NCI-H524 (cell line): Measurements from ENCODE around the gene PRR33.

Experiments used
- DNase-seq, 2 experiments: peaks; one replicate each; lab custom pipeline; 2025; lab: John Stamatoyannopoulos, UW

The PRR33 gene

DNA sequence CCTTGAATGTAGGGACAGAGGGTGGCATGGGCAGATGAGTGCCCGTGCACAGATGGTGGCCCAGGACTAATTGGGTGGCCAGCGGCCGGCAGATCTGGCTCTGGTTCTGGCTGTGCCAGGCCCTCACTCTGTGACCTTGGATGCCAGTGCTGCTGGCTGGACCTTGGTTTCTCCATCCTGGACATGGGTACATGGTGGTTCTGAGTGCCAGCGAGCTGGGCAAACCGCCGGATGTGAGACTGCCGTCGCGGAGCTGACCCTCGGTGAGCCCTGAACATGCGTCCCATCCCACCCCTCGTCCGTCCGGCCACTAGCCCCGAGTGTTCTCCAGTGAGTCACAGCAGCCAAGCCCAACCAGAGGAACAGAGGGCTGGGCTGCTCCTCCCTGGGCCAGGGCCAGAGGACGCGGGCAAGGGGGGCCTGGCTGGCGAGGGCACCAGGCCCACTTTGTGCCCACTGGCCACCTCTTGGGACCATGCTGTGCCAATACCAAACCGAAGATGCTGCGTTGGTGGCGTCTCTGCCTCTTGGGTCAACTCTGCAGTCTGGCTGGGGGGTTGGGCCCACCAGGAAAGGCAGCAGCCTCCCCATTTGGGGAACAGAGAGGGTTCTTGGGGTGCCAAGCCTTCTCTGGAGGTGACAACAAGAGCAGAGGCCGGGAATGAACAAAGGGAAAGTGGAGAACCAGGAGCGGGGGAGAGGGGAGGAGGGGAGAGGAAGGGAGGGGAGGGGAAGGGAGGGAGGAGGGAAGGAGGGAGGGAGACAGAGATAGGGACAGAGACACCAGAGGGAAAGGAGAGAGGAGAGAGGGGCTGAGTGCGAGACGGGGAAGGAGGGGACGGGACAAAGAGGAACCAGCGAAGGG lies 28.1 kb downstream of the PRR33 start:
- no peak for DNase-seq

DNA sequence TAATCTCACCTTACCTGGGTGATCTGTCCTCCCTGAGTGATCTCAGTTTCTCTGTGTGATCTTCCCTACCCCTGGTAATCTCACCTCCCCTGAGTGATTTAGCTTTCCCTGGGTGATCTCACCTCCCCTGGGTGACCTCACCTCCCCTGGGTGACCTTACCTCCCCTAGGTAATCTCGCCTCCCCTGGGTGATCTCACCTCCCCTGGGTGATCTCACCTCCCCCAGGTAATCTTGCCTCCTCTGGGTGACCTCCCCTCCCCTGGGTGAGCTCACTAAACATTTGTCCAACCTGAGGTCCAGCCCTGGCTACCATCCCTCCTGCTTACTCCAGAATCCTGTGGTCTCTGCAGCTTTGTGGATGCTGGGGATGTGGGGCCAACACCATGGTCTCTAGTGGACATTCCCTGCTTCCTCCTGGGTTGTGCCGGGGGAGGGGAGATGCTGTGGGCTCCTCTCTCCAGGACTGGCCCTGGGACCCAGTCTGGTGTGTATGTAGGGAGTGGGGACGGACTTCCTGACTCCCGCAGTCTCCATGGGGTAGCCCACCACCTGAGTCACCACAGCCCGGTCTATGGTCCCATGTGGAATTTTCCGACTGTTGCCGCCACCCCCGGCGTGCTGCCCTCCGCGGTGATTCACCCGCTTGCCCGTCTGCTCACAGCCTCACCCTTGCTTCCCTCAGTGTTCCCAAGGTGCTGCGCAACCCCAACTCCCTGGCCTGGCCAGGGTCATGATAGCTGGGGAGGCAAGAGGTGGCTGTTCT lies 28.9 kb downstream of the PRR33 start:
- DNase-seq = no peak

DNA sequence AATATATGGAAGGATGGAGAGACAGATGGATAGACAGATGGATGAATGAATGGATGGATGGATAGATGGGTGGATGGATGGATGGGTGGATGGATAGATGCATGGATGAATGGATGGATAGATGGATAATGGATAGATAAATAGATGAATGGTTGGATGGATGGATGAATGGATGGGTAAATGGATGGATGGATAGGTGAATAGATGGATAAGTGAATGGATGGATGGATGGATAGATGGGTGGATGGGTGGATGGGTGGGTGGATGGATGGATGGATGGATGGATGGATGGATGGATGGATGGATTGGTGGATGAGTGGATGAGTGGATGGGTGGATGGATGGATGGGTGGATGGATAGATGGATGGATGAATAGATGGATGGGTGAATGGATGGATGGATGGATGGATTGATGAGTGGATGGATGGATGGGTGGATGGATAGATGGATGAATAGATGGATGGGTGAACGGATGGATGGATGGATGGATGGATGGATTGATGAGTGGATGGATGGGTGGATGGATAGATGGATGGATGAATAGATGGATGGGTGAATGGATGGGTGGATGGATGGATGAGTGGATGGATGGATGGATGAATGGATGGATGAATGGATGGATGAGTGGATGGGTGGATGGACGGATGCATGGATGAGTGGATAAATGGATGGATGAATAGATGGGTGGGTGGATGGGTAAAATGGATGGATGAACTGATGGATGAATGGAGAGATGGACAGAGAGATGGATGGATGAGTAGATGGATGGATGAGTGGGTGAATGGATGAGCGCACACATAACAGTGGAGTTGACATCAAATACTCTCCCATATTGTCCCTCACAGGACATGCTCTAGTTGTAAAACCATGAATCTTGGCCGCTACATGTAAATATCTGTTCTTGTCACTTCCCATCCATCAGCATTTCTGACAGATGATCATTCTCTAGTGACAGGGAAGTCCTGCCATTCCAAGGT lies 30.0 kb downstream of the PRR33 start:
- DNase-seq = no peak

DNA sequence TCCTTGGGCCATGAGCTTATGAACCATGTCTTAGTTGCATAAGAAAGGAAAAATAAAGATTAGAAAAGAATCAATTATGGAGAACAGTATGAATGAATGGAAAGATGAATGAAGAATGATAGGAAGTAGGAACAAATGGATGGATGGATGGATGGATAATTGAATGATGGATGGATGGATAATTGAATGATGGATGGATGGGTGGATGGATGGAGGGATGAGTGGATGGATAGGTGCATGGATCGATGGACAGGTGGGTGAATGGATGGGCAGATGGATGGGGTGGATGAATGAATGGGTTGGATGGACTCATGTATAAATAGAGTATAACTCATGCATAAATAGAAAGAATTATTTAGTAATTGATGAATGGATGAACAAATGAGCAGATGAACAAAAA lies 31.6 kb downstream of the PRR33 start:
- DNase-seq = no peak

DNA sequence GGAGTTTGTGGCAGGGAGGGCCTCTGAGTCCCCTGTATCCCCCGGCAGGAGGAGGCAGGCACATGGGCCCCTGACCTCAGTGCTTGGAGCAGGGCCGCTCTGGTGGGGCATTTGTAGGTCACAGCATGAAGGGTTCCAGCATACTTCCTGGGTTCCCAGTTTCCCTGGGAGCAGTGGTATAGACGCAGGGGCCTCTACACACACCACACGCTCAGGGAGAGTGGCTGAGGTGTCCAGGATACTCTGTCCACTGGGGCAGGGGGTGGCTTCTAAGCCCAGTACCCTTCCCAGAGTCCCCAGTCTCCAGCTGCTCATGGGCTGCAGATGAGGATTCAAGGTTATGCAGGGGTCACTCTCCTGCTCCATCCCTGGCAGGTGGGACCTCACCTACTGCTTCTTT lies 32.7 kb downstream of the PRR33 start:
- DNase-seq = no peak

DNA sequence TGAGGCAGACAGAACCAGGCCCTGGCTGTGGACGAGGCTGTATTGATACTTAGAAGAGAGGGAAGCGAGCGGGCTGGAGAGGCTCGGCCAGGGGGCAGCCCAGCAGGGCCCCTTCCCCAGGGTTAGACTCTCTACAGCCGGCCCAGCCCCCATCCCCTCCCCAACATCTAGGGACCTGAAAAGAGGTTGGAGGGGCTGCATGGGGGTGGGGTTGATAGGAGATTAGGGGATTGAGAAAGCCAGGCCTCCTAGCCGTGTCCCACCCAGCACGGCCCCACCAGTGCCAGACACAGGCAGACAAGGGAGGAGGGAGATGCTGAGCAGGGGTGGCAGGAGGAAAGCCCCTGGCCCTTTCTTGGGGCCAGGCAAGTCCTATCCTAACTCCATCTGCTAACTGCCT lies 33.1 kb downstream of the PRR33 start:
- DNase-seq = no peak

DNA sequence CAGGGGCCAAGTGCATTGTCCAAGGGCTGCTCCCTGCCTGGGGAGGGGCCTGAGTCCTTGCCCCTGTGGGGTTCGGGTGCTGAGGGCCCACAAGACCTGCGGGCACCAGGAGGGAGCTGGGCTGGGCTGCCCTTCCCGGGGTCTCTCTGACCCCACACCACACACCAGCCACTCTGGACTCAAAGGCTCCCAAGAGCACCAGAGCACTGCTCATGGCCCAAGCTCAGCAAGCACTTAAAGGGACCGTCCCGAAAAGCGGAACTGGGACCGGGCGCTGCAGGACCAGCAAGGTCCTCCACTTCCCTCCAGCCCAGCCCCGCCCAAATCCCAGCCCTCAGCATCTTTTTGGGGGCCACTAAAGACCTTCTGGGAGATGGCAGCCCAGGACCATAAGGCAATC lies 33.5 kb downstream of the PRR33 start:
- DNase-seq = no peak

DNA sequence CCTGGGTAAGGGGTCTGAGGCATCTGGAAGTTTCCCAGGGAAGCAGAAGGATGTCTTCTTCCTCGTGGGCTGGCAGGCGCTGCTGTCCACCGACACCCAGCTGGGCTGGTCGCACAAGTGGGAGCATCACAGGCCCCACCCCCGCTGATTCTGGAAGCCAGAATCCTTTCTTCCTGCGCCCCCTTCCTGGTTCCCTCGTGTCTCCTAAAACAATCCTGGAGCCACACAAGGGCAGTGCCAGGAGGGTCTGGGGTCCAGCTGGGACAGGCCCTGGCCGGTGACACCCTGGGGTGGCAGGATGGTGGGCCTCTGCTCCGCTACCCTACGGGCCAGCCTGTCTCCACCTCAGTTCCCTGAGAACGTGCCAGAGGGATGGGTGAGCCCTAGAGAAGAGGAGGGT lies 34.6 kb downstream of the PRR33 start:
- no peak for DNase-seq

DNA sequence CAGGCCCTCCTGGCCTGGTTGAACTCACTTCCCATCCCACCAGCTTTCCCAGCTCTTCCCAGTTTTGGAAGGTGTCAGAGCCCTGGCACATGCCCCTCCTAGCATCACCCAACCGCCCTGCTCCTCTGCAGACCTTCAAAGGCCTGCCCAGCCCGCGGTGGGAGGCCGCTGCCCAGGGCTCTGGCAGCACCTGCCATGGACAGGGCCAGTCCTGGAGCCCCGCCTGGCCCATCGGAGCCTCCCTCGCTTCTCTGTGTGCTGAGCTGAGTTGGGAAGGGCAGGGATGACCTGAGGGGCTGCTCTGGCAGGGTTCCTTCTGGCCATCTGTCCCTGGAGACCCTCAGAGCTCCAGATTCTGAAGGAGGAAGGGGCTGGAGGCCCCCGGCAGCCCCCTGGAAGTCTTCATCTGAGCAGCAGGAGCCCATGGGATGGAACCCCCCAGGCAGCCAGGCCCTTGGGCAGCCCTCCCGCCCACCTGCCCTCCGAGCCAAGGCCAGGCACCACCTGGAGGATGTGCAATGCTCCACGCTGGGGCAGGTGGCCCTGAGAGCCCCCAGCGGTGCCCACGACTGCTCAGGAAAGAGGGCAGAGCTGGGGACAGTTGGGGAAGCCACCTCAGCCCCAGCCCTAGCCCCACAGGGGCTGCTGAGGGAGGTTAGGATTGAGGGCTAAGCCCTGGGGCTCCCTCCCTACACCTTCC lies 35.2 kb downstream of the PRR33 start:
- DNase-seq = no peak

DNA sequence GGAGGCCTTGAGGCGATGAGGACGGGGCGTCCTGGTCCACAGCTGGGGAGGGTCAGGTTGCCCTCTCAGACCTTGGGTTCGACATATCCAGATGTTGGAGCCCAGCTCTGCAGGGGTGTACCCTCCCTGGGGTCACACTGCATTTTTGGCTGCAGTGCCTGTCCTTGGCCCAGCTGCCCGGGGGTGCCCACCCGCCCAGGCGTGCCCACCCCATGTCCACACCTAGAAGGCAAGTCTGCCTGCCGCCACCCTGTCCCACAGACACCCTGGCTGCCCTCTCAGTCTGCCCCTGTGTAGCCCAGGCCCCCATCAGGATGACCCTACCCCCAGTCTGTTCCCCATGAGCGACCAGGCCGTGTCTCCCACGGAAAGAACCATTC lies 35.8 kb downstream of the PRR33 start:
- no peak for DNase-seq

DNA sequence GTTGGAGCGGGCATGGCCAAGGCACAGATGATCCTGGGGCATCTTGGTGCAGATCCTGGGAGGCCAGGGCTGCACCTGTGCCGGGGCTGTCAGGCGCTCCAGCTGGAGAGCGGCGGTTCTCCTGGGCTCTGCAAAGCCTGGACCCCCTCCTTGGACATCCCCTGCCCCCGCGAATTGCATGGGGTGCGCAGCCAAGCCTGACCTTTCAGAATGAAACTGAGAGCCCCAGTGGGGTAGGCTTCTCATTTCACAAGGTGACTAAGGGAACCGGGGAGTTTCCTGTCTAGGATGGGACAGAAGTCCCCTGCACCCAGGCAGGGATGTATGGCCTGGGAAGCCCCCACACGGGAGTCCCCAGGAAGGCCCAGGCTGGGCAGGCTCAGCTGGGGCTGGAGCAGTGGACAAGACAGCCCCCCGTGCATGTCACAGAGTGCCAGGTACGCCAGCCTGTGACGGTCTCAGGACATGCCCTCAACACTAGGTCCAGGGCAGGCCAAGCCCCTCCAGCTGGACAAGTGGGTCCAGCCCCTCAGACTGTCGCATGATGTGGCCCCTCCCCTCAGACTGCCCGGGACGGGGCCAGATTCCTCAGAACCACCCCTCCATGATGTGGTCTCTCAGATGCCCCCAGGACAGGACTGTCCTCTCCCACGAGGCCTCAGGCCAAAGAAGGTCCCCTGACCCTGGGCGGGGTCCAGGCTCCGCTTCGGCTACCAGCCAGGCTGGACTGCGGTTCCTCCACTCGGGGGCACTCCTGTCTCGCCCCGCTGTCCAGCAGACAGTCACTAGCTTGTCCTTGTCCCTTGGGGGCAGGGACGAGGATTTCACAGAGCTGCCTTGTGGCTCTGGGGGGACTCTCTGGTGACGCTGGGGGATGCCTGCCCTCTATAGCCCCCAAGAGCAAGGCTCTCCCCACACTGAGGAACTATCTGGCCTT lies 36.5 kb downstream of the PRR33 start:
- no peak for DNase-seq

DNA sequence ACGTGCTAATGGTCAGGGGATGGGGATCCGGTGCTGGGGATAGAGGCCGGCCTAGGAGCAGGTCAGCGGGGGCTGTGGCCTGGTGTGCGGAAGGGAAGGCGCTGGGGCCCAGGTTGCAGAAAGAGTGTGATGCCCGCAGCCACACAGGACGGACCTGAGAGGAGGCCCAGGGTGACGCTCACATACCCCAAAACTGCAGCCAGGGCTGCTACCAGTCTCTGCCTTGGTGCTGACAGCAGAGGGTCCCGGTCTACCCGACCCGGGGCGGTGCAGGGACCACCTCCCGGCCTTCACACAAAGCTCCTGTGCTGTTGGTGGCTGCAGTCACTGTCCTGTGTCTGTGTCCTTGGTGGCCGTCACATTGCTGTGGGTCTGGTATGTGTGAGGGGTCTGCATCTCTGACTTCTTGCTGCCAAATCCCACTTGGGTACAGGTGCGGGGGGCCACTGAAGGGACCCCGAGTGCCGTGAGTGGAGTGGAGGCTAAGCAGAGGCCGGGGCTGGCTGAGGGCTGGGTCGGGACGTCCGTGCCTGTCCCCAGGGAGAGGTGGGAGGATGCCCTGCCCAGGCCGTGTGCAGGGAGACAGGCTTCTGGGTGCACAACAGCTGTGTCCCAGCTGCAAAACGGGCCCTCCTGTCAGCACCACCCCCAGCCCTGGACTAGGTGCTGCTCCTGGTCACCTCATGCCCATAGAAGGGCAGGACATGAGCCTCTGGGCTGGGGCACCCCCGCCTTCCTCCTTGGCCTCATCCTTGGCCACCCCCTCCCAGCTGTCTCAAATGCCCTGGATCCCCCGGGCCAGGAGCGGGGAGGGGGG lies 37.4 kb downstream of the PRR33 start:
- DNase-seq = peak in 1 of 2 experiments; percentile 4

DNA sequence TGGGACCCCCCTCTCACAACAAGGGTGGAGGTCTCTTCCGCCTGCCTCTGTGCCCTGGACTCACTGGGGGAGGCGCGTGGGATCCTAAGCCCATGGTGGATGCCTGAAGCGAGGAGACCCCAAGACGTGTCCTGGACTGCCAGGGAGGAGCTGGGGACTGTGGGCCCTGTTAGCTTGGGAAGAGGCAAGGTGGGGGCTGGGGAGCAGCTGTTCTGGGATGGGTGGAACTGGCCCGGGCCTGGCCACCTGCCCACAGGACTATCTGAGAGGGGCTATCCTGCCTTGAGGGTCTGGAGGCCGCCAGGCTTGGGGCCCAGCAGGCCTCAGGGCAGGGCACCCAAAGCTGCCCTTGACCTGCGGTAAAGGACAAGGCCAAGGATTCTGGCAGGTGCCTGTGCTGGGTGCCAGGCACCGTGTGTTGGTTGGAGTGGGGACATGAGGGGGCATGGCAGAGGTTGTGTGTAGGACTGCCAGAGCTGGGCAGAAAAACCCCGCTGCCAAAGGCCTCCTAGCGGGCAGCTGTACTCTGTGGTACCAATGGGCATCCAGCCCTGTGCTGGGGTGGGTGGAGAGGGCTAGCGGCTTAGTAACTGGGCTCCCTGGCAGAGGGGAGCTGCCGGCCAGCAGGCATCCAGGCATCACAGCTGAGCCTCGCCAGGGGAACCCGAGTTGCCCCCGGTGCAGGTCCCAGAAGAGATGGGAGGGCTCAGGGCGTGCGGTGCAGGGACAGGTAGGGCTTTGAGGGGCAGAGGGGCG lies 38.1 kb downstream of the PRR33 start:
- DNase-seq = no peak

DNA sequence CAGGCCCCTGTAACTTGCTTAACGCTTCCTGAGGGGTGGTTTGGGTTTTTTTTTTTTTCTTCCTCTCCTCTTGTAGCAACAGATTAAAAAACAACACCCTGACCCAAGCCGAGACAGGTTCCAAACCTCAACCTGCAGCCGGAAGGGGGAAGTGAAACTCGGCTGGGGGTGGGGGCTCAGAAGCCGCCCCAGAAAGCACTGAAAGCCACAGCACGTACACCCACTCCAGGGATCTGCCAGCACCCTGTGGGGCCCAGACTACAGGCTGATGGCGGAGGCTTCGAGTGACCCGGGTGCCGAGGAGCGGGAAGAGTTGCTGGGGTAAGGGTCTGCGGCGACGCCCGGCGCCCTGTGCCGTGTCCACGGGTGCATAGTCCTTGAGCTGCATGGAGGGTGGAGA lies 38.8 kb downstream of the PRR33 start, which contains the start of gene LSP1:
TSS of gene LSP1 (plus strand) at position 208 of the 400 bp plus-strand sequence. CDS start at position 269, 61 bp downstream.
- no peak for DNase-seq

DNA sequence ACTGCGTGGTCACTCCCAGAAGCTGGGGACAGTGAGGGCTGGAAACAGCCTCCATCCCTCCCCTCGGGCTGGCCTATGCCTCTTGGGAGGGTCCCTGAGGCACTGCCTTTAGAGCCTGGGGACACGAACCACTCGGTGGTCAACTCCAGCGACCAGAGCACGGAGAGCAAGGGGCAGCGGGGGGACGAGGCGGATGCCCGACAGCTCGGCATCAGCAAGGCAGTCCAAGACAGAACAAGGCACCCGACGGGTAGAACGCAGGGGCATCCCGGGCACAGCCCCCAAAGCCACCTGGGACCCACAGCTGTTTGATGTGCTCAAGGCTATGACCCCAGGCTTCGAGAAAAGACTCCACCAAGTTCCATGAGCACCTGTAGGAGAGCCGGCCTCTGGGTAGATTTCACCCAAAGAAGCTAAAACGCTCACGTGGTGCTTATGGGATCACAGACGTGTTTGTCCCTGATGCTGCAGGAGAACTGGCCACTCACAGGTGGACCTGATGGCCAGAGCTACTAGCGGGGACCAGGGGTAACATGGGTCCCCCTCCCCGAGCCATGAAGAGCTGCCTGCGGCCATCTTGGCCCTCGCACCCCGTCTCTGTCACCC lies 39.3 kb downstream of the PRR33 start:
- DNase-seq = no peak

DNA sequence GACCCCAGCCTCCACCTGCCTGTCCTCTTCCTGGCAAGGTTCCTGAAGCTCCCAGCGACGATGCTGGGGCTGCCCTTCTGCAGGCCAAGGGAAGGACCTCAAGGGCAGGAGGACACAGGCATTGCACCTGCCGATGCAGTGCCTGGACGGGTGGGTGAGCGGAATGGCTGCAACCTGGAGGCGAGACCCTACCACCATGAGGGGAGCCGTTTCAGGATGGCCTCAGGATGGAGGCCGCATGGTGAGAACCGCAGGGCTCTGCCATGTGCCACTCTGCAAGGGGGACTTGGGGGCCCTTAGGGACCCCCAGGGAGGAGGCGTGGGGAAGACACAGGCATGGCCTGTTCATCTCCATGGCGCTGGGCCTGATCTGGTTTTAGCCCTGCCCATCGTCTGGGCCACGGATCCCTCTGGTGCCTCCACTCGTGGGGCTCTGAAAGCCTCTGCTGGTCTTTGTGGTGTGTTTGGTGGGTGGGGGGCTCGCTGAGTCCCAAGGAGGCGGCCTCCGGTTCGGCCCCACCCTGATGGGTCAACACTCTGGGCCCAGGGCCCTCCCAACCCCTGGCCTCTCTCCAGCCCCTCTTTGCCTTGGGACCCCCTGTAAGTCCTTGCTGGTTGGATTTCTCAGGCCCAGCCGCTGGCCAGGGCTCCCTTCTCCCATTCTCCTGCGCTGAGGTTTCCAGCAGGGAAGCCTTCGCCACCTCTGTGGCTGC lies 40.1 kb downstream of the PRR33 start:
- DNase-seq = no peak

DNA sequence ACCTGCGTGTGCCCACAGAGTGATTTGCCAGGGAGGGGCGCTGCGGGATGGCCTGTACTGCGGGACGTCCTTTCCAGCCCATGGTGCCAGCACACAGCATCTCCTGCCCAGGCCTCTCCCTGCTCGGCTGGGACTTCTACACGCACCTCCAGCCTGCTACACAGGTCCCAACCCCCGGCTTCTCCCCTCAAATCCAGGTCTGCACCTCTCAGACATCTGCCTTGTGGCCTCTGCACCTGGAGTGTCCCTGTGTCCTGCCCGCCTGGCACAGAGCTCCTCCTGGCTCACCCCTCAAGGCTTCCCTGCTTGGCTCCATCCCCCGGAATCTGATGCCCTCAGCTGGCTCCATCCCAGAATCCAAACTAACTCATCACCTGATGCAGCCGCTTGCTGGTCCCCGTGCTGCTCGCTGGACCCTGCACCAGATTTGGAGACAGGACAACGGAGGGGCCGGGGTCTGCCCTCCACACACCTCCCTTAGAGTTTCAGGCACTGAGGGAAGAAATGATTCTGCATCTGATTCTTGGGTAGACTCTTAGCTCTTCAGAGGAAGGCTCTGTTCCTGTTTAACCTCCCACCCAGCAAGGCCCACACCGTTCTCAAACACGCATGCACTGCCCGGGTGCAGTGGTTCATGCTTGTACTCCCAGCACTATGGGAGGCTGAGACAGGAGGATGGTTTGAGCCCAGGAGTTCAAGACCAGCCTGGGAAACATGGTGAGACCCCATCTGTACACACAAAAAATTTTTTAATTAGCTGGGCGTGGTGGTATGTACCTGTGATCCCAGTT lies 42.9 kb downstream of the PRR33 start:
- no peak for DNase-seq
